Measurements from ENCODE around the gene PQBP1.

GRCh38 chrX:48904626-48905025, 6.9 kb downstream of the PQBP1 start:
- TF ChIP-seq EZH2 (IDR thresholded peaks at IDR 0.05; ENCODE audit: borderline replicate concordance, low read length) (no peak), CTCF (IDR thresholded peaks at IDR 0.05; ENCODE audit: low read length) (no peak)

Measured in OCI-LY1 (cell line).